Measurements from ENCODE around the gene KCNH1. TPM values are rescaled to one million over a fixed set of nuclear protein-coding genes. Genes with fewer than 3 reads are reported as not detected.

Gene KCNH1
- total and polyA plus RNA-seq, 2 experiments from 2014 or later = 0.03 to 0.17 TPM

DNA sequence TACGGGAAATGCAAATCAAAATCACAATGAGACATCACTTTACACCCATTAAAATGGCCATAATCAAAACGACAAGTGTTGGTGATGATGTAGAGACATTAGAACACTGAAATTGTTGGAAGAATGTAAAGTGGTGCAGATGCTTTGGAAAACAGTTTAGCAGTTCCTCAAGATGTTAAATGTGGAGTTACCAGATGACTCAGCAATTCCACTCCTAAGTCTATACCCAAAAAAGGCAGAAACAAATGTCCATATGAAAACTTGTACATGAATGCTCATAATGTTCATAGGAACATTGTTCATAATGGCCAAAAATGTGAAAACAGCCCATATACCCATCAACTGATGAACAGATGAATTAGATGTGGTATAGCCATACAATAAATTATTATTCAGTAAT lies 267.4 kb downstream of the KCNH1 start:
- 82% methylated on average over 2 of the region's 2 CpGs for WGBS (ENCODE audit: low lambda C conversion rate, missing lambda C conversion rate)
- H3K27ac ChIP-seq = no peak overlapping the region
- H3K27me3 ChIP-seq = no peaks in the 10 kb centered on the region
- no peak for TF ChIP-seq EZH2phosphoT487 (IDR thresholded peaks at IDR 0.05; ENCODE audit: low read depth, severe bottlenecking, unreplicated experiment)
- TF ChIP-seq, protein P1, sequence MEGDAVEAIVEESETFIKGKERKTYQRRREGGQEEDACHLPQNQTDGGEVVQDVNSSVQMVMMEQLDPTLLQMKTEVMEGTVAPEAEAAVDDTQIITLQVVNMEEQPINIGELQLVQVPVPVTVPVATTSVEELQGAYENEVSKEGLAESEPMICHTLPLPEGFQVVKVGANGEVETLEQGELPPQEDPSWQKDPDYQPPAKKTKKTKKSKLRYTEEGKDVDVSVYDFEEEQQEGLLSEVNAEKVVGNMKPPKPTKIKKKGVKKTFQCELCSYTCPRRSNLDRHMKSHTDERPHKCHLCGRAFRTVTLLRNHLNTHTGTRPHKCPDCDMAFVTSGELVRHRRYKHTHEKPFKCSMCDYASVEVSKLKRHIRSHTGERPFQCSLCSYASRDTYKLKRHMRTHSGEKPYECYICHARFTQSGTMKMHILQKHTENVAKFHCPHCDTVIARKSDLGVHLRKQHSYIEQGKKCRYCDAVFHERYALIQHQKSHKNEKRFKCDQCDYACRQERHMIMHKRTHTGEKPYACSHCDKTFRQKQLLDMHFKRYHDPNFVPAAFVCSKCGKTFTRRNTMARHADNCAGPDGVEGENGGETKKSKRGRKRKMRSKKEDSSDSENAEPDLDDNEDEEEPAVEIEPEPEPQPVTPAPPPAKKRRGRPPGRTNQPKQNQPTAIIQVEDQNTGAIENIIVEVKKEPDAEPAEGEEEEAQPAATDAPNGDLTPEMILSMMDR (IDR thresholded peaks at IDR 0.05; ENCODE audit: poor library complexity) = no peak
- TF ChIP-seq EZH2 (IDR thresholded peaks at IDR 0.05; ENCODE audit: borderline replicate concordance) = no peak
- no peaks in the 10 kb centered on the region for H3K36me3 ChIP-seq (replicated peaks; ENCODE audit: insufficient read depth, low read depth)
- no peak overlapping the region for H3K4me3 ChIP-seq
- no peak overlapping the region for H2AFZ ChIP-seq
- no peak overlapping the region for H3K4me2 ChIP-seq
- H3K9me3 ChIP-seq (ENCODE audit: low read depth) = no peaks in the 10 kb centered on the region
- no peak for DNase-seq (ENCODE audit: low spot score)
- no peaks in the 10 kb centered on the region for H3K4me1 ChIP-seq (ENCODE audit: insufficient read depth)
- no peaks in the 10 kb centered on the region for H4K20me1 ChIP-seq (ENCODE audit: insufficient read depth, poor library complexity, severe bottlenecking)
- H3K9me2 ChIP-seq (replicated peaks; ENCODE audit: insufficient read depth) = no peaks in the 10 kb centered on the region
- no peaks in the 10 kb centered on the region for H3K79me2 ChIP-seq

DNA sequence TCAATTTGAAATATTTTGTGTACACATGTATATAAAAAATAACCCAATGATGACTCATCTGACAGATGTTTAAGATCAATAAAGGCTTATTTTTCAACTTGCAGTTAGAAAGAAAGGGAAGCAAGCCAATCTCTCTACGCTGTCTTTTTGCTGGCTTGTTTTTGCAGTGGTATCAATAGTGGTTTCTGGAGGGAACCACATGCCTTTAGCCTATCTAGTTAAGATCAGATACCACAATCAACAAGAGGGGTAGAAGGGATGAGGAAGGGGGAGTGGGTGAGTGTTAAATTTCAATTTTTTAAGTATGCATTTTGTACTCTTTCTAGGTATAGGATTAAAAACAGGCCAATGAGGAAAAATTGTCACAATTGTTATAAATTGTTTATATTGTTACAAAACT lies 276.2 kb downstream of the KCNH1 start:
- Histone ChIP-seq H3K79me2 (no peaks in the 10 kb centered on the region), H3K9me3 (ENCODE audit: low read depth) (no peaks in the 10 kb centered on the region), H3K27me3 (no peaks in the 10 kb centered on the region), H3K4me1 (ENCODE audit: insufficient read depth) (no peaks in the 10 kb centered on the region), H3K9me2 (replicated peaks; ENCODE audit: insufficient read depth) (no peaks in the 10 kb centered on the region), H3K36me3 (replicated peaks; ENCODE audit: insufficient read depth, low read depth) (no peaks in the 10 kb centered on the region), H3K27ac (no peak overlapping the region), H4K20me1 (ENCODE audit: insufficient read depth, poor library complexity, severe bottlenecking) (no peaks in the 10 kb centered on the region), H3K4me3 (no peak overlapping the region), H3K4me2 (no peak overlapping the region), H2AFZ (no peak overlapping the region)
- no peak for DNase-seq (ENCODE audit: low spot score)
- 78% methylated on average over 1 of the region's 1 CpG for WGBS (ENCODE audit: low lambda C conversion rate, missing lambda C conversion rate)
- TF ChIP-seq EZH2 (IDR thresholded peaks at IDR 0.05; ENCODE audit: borderline replicate concordance) (no peak), EZH2phosphoT487 (IDR thresholded peaks at IDR 0.05; ENCODE audit: low read depth, severe bottlenecking, unreplicated experiment) (no peak)
- TF ChIP-seq, protein P1 (IDR thresholded peaks at IDR 0.05; ENCODE audit: poor library complexity) = no peak

DNA sequence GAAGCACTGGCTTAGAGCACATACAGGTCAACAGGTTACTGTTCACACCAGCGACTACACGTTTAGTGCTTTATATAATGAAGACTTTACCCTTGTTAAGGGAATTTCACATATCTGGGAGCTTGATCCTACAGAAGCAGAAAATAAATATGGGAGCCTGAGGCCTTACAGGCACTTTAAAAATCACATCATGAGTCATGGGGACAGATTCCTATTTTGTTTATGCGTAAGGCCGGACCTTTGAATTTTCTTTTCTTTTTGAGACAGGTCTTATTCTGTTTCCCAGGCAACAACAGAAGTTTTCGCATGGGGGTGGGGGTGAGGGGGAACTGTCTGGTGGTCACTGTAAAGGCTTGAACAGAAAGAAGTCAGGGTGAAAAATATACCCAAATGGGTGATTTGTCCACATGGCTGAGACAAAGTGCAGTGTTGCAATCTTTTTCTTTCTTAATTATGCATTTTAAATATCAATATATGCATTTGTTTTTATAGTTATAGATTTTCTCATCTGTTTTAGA lies 276.7 kb downstream of the KCNH1 start:
- DNase-seq (ENCODE audit: low spot score) = no peak
- no peaks in the 10 kb centered on the region for H3K27me3 ChIP-seq
- no peaks in the 10 kb centered on the region for H3K4me1 ChIP-seq (ENCODE audit: insufficient read depth)
- H3K9me2 ChIP-seq (replicated peaks; ENCODE audit: insufficient read depth) = no peaks in the 10 kb centered on the region
- 79% methylated on average over 5 of the region's 5 CpGs for WGBS (ENCODE audit: low lambda C conversion rate, missing lambda C conversion rate)
- TF ChIP-seq, protein P1 (IDR thresholded peaks at IDR 0.05; ENCODE audit: poor library complexity) = no peak
- TF ChIP-seq EZH2 (IDR thresholded peaks at IDR 0.05; ENCODE audit: borderline replicate concordance) = no peak
- TF ChIP-seq EZH2phosphoT487 (IDR thresholded peaks at IDR 0.05; ENCODE audit: low read depth, severe bottlenecking, unreplicated experiment) = no peak
- no peaks in the 10 kb centered on the region for H4K20me1 ChIP-seq (ENCODE audit: insufficient read depth, poor library complexity, severe bottlenecking)
- no peaks in the 10 kb centered on the region for H3K9me3 ChIP-seq (ENCODE audit: low read depth)
- no peaks in the 10 kb centered on the region for H3K36me3 ChIP-seq (replicated peaks; ENCODE audit: insufficient read depth, low read depth)
- no peak overlapping the region for H3K4me2 ChIP-seq
- H3K79me2 ChIP-seq = no peaks in the 10 kb centered on the region
- H3K4me3 ChIP-seq = no peak overlapping the region
- no peak overlapping the region for H3K27ac ChIP-seq
- H2AFZ ChIP-seq = no peak overlapping the region

DNA sequence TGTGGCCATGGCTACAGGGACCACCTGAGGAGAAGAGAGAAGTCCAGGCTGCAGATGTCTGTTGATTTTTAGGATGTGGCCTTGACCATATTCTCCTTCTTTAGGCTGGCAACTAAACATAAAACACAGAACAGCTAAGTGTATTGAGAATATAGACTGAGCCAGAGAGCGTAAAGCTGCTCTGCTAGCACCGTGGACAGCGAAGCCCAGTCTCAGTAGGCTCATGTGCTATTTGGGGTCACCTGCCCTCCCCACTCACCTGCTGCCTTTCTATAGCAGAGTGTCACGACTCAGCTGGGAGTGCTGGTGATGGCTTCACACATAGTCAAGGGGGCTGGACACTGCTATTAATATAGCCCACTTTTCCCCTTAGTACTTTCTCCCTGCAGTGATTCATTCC lies 278.5 kb downstream of the KCNH1 start:
- H3K4me1 ChIP-seq (ENCODE audit: insufficient read depth) = no peaks in the 10 kb centered on the region
- no peak for TF ChIP-seq EZH2 (IDR thresholded peaks at IDR 0.05; ENCODE audit: borderline replicate concordance)
- TF ChIP-seq, protein P1 (IDR thresholded peaks at IDR 0.05; ENCODE audit: poor library complexity) = no peak
- no peak for TF ChIP-seq EZH2phosphoT487 (IDR thresholded peaks at IDR 0.05; ENCODE audit: low read depth, severe bottlenecking, unreplicated experiment)
- no peak overlapping the region for H3K4me3 ChIP-seq
- WGBS (ENCODE audit: low lambda C conversion rate, missing lambda C conversion rate) = 43% methylated on average over 4 of the region's 4 CpGs
- H3K27ac ChIP-seq = no peak overlapping the region
- H3K9me2 ChIP-seq (replicated peaks; ENCODE audit: insufficient read depth) = no peaks in the 10 kb centered on the region
- no peaks in the 10 kb centered on the region for H3K9me3 ChIP-seq (ENCODE audit: low read depth)
- H3K79me2 ChIP-seq = no peaks in the 10 kb centered on the region
- no peak overlapping the region for H2AFZ ChIP-seq
- no peaks in the 10 kb centered on the region for H4K20me1 ChIP-seq (ENCODE audit: insufficient read depth, poor library complexity, severe bottlenecking)
- no peaks in the 10 kb centered on the region for H3K36me3 ChIP-seq (replicated peaks; ENCODE audit: insufficient read depth, low read depth)
- H3K27me3 ChIP-seq = no peaks in the 10 kb centered on the region
- H3K4me2 ChIP-seq = no peak overlapping the region
- DNase-seq (ENCODE audit: low spot score) = peak; percentile 5
